NCI-H446 treated with DMSO at 0.1 percent for 48 hours (cell line): ENCODE measurements around the gene PRRX2.

ENCODE experiments used
- DNase-seq: peaks from one replicate; lab custom pipeline; 2025; lab: John Stamatoyannopoulos, UW

Gene PRRX2

GRCh38 chr9:129681924-129682323 is 16.5 kb downstream of the PRRX2 start:
- DNase-seq: no peak

GRCh38 chr9:129682381-129682780 is 16.9 kb downstream of the PRRX2 start:
- DNase-seq: no peak

- no peak for DNase-seq
Observed at GRCh38 chr9:129685220-129685932, 19.9 kb downstream of the PRRX2 start.

GRCh38 chr9:129685933-129686259 is 20.4 kb downstream of the PRRX2 start:
- DNase-seq: no peak

GRCh38 chr9:129686736-129687135 is 21.3 kb downstream of the PRRX2 start:
- DNase-seq: no peak

- DNase-seq: no peak
Observed at GRCh38 chr9:129687391-129687790, 21.9 kb downstream of the PRRX2 start.

GRCh38 chr9:129688285-129689043 is 23.0 kb downstream of the PRRX2 start:
- DNase-seq: no peak

GRCh38 chr9:129692534-129692933 is 27.1 kb downstream of the PRRX2 start:
- DNase-seq: no peak

GRCh38 chr9:129693741-129694140 is 28.3 kb downstream of the PRRX2 start:
- no peak for DNase-seq

GRCh38 chr9:129694243-129694646 is 28.8 kb downstream of the PRRX2 start:
- DNase-seq: no peak

- DNase-seq: no peak
Observed at GRCh38 chr9:129695870-129696269, 30.4 kb downstream of the PRRX2 start.

- no peak for DNase-seq
Observed at GRCh38 chr9:129696944-129697655, 31.7 kb downstream of the PRRX2 start.

GRCh38 chr9:129697656-129698253 is 32.3 kb downstream of the PRRX2 start:
- DNase-seq: no peak

- DNase-seq: no peak
Observed at GRCh38 chr9:129698254-129698757, 32.9 kb downstream of the PRRX2 start.

- no peak for DNase-seq
Observed at GRCh38 chr9:129701054-129701453, 35.6 kb downstream of the PRRX2 start.

- DNase-seq: no peak
Observed at GRCh38 chr9:129701549-129701948, 36.1 kb downstream of the PRRX2 start.

GRCh38 chr9:129702589-129703520 is 37.4 kb downstream of the PRRX2 start:
- no peak for DNase-seq

- DNase-seq: no peak
Observed at GRCh38 chr9:129703667-129704355, 38.4 kb downstream of the PRRX2 start.

GRCh38 chr9:129704807-129705206 is 39.4 kb downstream of the PRRX2 start:
- DNase-seq: no peak

- no peak for DNase-seq
Observed at GRCh38 chr9:129708793-129709192, 43.3 kb downstream of the PRRX2 start.
